Astrocyte of the cerebellum (primary cell): ENCODE measurements around the gene MVD.

Experiments
- DNase-seq: peaks from one replicate; pipeline ENCODE4 v3.0.0-alpha.2; 2011; ENCODE audit warnings: low read depth
- H3K4me3 ChIP-seq: 2 replicates; pipeline ENCODE4 v1.5.1; 2011; ENCODE audit warnings: mild to moderate bottlenecking, low read depth, low read length, moderate library complexity
- in situ Hi-C: cut with HindIII; loops from 2 replicates; pipeline ENCODE4 v1.10.0; 2017; ENCODE audit warnings: low sequenced_read_pairs
- TF ChIP-seq, protein P1 (sequence below): IDR thresholded peaks from 2 replicates; pipeline ENCODE4 v1.5.1; 2012; ENCODE audit warnings: low read length, low read depth, moderate library complexity, mild to moderate bottlenecking; ENCODE audit errors: missing control alignments

MVD gene

GRCh38 chr16:88692861-88693260 lies 30.0 kb upstream of the MVD start:
- in situ Hi-C loops, result no loop called here
- no peak overlapping the region for H3K4me3 ChIP-seq
- no peak for DNase-seq
- TF ChIP-seq, protein P1, sequence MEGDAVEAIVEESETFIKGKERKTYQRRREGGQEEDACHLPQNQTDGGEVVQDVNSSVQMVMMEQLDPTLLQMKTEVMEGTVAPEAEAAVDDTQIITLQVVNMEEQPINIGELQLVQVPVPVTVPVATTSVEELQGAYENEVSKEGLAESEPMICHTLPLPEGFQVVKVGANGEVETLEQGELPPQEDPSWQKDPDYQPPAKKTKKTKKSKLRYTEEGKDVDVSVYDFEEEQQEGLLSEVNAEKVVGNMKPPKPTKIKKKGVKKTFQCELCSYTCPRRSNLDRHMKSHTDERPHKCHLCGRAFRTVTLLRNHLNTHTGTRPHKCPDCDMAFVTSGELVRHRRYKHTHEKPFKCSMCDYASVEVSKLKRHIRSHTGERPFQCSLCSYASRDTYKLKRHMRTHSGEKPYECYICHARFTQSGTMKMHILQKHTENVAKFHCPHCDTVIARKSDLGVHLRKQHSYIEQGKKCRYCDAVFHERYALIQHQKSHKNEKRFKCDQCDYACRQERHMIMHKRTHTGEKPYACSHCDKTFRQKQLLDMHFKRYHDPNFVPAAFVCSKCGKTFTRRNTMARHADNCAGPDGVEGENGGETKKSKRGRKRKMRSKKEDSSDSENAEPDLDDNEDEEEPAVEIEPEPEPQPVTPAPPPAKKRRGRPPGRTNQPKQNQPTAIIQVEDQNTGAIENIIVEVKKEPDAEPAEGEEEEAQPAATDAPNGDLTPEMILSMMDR, result no peak

DNA sequence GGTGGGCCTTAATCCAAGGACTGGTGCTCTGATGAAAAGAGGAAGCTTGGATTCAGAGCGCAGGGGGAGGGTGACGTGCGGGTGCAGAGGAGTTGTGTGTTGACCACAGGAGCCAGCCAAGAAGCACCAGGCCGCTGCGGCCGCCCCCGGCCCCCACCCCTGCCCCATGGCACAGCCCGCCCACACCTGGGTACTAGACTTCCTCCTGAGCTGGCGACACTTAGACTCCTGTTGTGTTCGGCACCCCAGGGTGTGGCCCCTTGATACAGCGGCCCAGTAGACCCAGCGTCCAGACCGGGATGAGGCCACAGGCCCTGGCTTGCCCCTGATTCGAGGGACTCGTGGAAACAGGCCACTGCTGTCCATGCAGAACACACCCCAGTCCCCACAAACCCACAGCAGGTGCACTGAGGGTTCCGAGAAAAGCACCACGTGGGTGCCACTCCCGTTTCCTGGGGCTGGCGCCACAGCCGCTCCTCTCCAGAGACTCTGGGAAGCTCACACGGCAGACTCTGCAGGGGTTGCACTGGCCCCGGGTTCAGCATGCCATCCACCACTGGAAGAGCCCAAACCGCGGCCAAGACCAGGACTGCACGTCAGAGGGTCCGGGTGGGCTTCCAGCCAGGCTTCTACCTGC lies 29.2 kb upstream of the MVD start:
- TF ChIP-seq, protein P1, result no peak
- DNase-seq, result no peak
- in situ Hi-C loops, result no loop called here
- no peak overlapping the region for H3K4me3 ChIP-seq

DNA sequence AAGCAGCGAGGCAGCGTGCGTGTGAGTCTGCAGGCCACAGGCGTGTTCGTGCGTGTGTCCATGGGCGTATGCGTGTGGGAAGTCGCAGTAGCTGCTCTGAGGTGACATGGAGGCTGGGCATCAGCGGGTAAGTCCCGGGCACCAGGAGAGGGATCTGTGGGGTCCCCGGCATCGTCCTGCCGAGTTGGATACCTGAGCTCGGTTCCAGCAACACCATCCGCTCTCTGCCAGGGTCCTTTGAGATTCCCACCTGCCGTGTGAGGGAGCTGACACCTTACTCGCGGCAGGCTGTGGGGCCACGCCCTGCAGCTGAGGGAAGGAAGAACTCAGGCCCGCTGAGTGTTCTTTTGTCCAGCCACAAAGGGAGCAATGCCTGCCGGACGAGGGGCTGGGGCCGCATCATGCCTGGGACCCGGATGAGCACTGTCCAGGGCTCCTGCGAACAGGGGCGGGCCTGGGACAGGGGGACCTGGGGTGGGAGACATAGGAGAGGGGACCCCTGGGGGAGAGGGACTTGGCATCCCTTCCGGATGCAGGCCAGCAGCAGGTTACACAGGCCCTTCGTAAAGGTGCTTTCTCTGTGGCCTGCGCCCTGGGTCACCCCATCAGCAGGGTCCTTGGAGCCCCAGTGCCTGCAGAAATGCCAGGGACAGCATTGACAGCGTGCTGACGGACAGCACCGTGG lies 28.4 kb upstream of the MVD start:
- DNase-seq, result no peak
- in situ Hi-C loops, result no loop called here
- TF ChIP-seq, protein P1, result no peak
- no peak overlapping the region for H3K4me3 ChIP-seq

DNA sequence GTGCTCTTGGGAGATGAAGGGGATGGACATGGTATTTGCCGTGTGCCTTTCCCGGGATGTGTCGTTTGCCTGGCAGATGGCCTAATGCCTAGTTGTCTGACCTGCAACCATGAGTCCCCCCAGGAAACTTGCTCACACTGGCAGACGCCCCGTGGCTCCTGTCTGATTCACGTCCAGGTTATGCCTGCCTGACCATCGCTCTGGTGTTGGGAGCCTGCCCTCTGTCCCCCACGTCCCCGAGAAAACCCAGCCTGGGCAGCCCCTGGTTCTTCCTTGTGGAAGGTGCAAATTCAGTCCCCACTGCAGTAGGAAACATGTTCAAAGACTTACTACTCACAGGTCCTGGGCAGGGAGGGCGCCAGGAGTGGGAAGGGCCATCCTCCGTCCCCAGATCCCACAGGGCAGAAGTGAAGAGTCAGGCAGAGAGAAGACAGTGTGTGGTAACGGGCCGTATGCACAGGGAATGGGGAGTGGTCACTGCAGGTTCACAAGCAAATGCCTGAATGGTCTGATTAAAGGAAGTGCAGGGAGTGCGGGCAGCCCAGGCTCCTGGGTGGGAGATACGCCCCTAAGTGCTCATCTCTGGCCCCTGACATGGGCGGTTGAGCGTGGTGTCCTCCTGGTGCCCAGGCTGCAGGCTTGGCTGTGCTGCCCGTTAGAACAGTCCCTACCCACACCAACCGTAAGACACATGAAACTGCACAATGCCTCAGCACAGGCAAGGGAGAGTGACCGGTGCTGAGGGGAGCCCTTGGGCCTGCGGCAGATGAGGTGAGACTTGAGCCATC lies 27.6 kb upstream of the MVD start:
- H3K4me3 ChIP-seq, result no peak overlapping the region
- in situ Hi-C loops, result no loop called here
- no peak for DNase-seq
- TF ChIP-seq, protein P1, result no peak

DNA sequence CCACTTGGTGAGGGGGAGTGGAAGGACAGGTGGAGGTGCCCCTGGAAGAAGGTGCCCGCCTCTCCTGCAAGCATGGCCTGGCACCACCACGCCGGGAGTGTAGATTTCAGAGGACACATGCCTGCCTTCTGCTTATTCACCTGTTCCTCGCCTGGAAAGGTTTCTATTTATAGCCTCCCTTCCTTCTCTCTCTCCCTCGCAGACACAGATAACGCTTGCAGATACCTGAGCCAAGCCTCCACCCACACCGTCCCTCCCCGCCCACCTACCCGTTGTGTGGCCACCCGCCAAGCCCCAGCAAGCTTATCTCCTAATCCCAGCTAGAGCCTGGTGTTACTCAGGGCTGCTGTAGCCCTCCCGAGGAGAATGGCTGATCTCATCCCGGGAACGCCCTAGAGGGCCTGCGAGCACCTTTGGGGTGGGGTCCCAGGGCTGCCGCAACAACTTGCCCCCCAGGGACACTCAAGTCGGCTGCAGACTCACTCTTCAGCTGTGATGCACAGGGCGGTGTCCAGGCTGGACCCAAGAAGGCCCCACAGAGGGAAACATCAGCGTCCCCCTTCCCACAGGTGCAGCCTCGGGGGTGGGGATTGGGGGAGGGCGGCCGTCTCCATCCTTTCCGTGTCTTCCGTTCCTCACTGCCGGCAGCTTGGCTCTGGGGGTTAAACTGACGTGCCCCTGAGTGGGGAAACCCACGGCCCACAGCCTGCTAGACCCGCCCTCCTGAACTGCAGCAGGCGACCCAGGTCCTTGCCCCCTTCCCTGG lies 25.3 kb upstream of the MVD start:
- in situ Hi-C loops, result no loop called here
- DNase-seq, result no peak
- no peak overlapping the region for H3K4me3 ChIP-seq
- TF ChIP-seq, protein P1, result no peak

DNA sequence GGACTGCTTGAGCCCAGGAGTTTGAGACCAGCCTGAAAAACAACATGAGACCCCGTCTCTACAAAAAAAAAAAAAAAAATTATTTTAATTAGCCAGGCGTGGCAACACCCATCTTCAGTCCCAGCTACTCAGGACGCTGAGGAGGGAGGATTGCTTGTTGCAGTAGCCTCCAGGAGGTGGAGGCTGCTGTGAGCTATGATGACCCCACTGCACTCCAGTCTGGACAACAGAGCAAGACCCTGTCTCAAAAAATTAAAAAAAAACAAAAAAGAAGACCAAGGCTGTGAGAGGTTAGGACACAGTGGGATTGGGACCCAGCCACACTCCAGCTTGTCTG lies 24.8 kb upstream of the MVD start:
- in situ Hi-C loops, result no loop called here
- no peak overlapping the region for H3K4me3 ChIP-seq
- TF ChIP-seq, protein P1, result no peak

More for the DNA sequence above, 24.8 kb upstream of the MVD start:
- no peak for DNase-seq
